HepG2 (cell line): ENCODE results near the gene PLXNA4.

ENCODE experiments used
- BCL6 ChIP-seq: IDR thresholded peaks from 2 replicates; pipeline ENCODE4 v1.6.1; 2016; ENCODE audit warnings: missing genetic modification reagents, missing compliant biosample characterization
- BHLHE40 ChIP-seq: IDR thresholded peaks from 2 replicates; pipeline ENCODE4 v1.6.1; 2011; ENCODE audit warnings: low read length, improper control_type of control experiment
- CTCF ChIP-seq: sonication (generic); formaldehyde crosslinking; IDR thresholded peaks from 2 replicates; pipeline ENCODE4 v1.5.0; 2020; ENCODE audit warnings: mild to moderate bottlenecking, missing genetic modification reagents, moderate library complexity
- GABPA ChIP-seq, 2 experiments: IDR thresholded peaks; 2 replicates each; pipeline ENCODE4 v1.6.1; 2011 to 2016; ENCODE audit warnings: low read depth in 2 of 2, low read length in 1 of 2, missing biosample characterization in 1 of 2, missing genetic modification characterization in 1 of 2
- MAX ChIP-seq: IDR thresholded peaks from 2 replicates; pipeline ENCODE4 v1.6.1; 2012; ENCODE audit warnings: inconsistent platforms
- PAF1 ChIP-seq: IDR thresholded peaks from 2 replicates; pipeline ENCODE4 v1.6.1; 2016; ENCODE audit warnings: missing genetic modification reagents, missing compliant biosample characterization
- RFX5 ChIP-seq: IDR thresholded peaks from 2 replicates; pipeline ENCODE4 v1.6.1; 2011; ENCODE audit warnings: low read depth, low read length, improper control_type of control experiment
- TGIF2 ChIP-seq: IDR thresholded peaks from 2 replicates; pipeline ENCODE4 v1.6.1; 2016; ENCODE audit warnings: control low read depth, missing compliant biosample characterization
- ZFP36L2 ChIP-seq: sonication (generic); formaldehyde crosslinking; IDR thresholded peaks from 2 replicates; pipeline ENCODE4 v1.4.0; 2020; ENCODE audit warnings: missing genetic modification reagents
- ZNF260 ChIP-seq: sonication (generic); formaldehyde crosslinking; IDR thresholded peaks from 2 replicates; pipeline ENCODE4 v1.4.0; 2020; ENCODE audit warnings: missing genetic modification reagents, low read depth, mild to moderate bottlenecking, borderline replicate concordance
- ZNF619 ChIP-seq: sonication (generic); formaldehyde crosslinking; IDR thresholded peaks from 2 replicates; pipeline ENCODE4 v1.4.0; 2020; ENCODE audit warnings: mild to moderate bottlenecking, missing genetic modification reagents
- ZNF782 ChIP-seq: sonication (generic); formaldehyde crosslinking; IDR thresholded peaks from 2 replicates; pipeline ENCODE4 v1.4.0; 2020; ENCODE audit warnings: missing genetic modification reagents, mild to moderate bottlenecking, borderline replicate concordance
- ZNF816 ChIP-seq: sonication (generic); formaldehyde crosslinking; IDR thresholded peaks from 2 replicates; pipeline ENCODE4 v1.8.0; 2022; ENCODE audit warnings: missing genetic modification reagents, mild to moderate bottlenecking, borderline replicate concordance

- TF ChIP-seq BHLHE40 (no peak), TGIF2 (CRISPR knock-in tag) (no peak), GABPA (IDR thresholded peaks at IDR 0.05; ENCODE audit: low read depth, low read length) (no peak), GABPA (CRISPR knock-in tag; IDR thresholded peaks at IDR 0.05; ENCODE audit: low read depth) (no peak), ZNF260 (CRISPR knock-in tag) (no peak), PAF1 (CRISPR knock-in tag) (no peak), RFX5 (no peak), ZFP36L2 (CRISPR knock-in tag) (no peak), MAX (no peak), CTCF (CRISPR knock-in tag) (no peak), ZNF816 (CRISPR knock-in tag) (no peak), ZNF782 (CRISPR knock-in tag) (no peak), BCL6 (CRISPR knock-in tag) (no peak), ZNF619 (no peak)
Measured at GRCh38 chr7:132588596-132588995, 12.3 kb upstream of the PLXNA4 start.
